NCI-H2171 (cell line): ENCODE measurements around the gene C3AR1.
"Not testable (repeated sequence)": the region's sequence is repeated elsewhere in the genome, so short reads cannot be mapped to it uniquely, and the experiment has no call there.

Experiments
- DNase-seq: peaks from one replicate; lab custom pipeline; 2025; lab: John Stamatoyannopoulos, UW

Gene C3AR1

DNA sequence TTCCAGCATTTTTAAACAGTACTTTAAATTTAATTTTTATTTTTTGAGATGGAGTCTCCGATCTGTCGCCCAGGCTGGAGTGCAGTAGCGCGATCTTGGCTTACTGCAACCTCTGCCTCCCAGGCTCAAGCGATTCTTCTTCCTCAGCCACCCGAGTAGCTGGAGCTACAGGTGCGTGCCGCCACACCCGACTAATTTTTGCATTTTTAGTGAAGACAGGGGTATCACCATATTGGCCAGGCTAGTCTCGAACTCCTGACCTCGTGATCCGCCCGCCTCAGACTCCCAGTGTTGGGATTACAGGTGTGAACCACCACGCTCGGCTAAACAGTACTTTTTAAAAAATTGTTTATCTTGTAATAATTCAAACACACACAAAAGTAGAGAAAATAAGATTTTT, 37.9 kb downstream of the C3AR1 start:
- DNase-seq: no peak

DNA sequence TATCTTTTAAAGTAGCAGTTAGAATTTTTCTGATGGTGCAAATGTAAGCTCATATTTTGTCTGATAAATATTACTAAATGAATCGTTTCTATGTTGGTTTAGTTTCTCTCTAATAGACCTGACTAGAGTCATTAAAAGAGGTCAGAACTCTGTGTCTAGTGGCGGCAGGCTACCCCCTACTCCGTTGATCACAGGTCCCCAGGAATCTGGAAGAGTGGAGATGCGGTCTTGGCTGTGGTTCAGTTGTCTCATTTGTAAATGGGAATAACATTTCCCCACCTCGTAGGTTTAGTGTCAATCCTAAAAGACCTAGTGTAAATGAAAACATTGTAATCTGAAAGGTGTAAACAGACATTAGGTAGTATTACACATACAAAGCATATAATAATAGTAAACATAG, 38.3 kb downstream of the C3AR1 start:
- no peak for DNase-seq

DNA sequence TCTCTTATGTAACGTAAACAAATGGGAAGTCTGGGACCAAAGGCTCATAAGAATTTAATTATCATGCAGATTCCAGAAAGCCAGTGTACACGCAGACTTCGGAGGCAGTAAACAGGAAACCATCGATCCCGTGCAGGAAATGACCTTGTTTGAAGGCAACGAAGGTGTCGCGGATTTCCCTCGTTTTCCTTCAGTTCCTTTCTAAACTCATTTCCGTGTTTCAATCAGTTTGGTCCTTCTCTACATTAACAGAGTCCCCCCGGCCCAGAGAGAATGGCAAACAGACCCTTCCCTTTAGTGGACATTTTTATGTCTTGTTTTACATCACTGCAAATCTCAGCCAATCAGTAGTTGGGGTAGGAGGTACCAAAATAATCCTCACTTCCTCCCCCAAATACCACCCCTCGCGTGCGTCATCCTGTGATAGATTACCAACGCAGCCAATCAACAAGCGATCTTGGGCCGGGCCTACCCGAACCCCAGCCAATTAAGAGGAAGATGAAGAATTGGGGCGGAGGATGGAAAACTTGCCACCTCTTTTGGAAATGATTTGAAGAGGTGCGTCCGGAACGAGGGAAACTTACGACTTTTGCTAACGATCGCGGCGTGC, 39.8 kb downstream of the C3AR1 start:
- peak; percentile 100 for DNase-seq

DNA sequence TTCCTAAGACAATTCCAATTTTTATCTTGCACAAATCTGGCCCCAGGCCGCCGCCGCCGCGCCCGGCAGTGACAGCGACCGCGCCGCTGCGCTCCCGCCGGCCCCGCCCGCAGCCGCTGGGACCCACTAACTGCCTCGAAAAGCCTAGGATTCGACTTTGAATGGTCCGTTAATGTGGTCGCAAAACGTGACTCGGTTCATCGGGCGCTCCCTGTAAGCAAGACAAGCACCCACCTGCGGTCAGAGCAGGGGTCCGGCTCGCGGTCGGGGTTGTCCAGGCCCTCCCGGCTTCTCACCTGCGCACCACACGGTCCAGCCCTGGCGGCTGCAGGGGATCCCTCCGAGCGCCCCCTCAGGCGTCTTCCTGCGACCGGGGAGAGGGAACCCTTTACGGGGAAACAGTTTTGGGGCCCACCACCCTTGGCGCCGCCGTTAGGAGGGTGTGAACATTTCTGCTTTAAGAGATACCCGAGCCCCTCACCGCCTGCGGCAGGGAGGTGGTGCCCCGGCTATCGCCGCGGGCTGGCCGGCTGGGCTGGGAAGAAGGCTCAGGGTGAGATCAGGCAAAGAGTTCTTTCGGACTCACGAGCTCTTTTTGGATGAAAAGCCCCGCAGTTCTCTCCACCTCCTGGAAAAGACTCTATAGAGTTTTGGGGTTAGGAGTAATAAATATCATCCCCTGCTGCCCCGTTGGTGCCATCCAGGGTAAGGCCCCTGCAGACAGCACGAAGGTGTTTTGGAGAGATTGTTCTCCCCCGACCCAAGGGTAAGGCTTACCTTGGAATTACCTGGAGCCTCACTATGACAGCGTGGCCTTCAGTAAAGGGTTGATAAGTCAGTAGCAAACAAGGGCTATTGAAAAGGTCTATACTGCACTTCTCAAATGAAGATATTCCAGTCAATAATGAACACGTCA, 47.2 kb downstream of the C3AR1 start:
- DNase-seq: no peak

DNA sequence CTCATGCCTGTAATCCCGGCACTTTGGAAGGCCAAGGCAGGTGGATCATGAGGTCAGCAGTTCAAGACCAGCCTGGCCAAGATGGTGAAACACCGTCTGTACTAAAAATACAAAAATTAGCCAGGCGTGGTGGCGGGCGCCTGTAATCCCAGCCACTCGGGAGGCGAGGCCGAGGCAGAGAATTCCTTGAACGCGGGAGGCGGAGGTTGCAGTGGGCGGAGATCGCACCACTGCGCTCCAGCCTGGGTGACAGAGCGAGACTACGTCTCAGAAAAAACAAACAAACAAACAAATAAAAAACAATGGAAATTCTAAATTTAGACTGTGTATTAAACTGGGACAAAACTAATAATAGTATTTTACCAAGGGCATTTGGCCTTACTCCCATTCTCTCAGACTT, 47.9 kb downstream of the C3AR1 start:
- not testable (repeated sequence) for DNase-seq

DNA sequence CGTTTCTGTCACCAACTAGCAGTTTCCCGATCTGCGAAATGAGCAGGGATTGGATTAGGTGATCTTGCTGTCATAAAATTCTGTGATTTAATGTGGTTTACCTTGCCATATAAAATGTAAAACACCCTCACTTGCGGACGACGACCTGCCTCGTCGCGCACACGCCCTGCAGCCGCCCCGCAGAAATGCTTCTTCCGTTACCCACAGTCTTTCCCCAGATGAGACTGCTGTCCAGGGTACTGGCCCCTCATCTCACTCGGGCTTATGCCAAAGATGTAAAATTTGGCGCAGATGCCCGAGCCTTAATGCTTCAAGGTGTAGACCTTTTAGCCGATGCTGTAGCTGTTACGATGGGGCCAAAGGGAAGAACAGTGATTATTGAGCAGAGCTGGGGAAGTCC, 51.3 kb downstream of the C3AR1 start:
- no peak for DNase-seq

DNA sequence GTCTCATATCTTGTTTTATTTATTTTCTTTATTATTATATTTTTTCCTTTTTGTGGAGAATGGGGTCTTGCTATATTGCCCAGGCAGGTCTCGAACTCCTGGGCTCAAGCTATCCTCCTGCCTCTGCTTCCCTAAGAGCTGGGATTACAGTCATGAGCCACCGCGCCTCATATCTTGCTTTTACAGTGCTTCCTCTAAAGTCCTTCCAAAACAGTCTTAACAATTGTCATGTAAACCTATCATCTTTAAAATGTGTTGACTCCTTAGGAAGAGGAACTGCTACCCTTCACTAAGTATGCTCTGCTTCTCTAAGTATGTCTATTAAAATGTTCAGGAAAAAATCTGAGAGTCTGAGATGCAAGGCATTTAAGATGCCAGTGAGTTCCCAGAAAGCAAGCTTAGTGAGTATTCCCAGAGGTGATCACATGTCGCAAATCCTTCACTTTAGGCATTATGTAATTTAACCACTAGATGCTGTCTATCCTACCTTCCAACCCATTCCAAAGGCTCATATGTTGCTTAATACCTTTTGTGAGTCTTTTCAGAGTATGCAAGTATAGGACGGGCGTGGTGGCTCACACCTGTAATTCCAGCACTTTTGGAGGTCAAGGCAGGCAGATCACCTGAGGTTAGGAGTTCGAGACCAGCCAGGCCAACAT, 53.4 kb downstream of the C3AR1 start:
- peak; percentile 79 for DNase-seq

DNA sequence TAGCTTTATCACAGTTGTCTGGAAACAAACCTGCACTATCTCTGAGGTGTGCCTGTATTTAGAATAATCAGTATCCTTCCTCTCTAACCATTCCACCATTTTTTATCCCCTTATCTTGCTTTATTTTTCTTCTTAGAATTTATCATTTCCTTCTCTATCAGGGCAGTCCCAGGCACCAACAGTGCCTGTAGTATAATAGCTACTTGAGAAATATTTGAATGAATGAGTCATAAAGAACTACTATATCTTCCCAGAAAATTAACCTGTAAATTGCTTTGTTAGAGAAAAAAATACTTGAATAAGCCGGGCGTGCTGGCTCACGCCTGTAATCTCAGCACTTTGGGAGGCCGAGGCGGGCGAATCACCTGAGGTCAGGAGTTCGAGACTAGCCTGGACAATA, 54.8 kb downstream of the C3AR1 start:
- no peak for DNase-seq
